Fibroblast of lung (primary cell): ENCODE data around the gene TEDC1. TPM values are rescaled to one million over a fixed set of nuclear protein-coding genes. Genes with fewer than 3 reads are reported as not detected.

Experiments used
- DNase-seq, 2 donors: peaks; one replicate each; pipeline versions ENCODE4 v3.0.0 to v3.0.0-alpha.2; 2010; ENCODE audit warnings: low read depth in 2 of 2
- H2AFZ ChIP-seq: 2 replicates; pipeline ENCODE4 v1.5.1; 2012; ENCODE audit warnings: low read length, control low read depth, inconsistent platforms
- H3K27ac ChIP-seq: 2 replicates; pipeline ENCODE4 v1.5.1; 2011; ENCODE audit warnings: low read length, control low read depth; ENCODE audit not compliant: insufficient read depth
- H3K27me3 ChIP-seq: 2 replicates; pipeline ENCODE4 v1.5.1; 2011; ENCODE audit warnings: mild to moderate bottlenecking, low read length; ENCODE audit not compliant: control insufficient read depth, insufficient read depth
- H3K36me3 ChIP-seq: 2 replicates; pipeline ENCODE4 v1.5.1; 2011; ENCODE audit warnings: low read length; ENCODE audit not compliant: control insufficient read depth, insufficient read depth
- H3K4me1 ChIP-seq: 2 replicates; pipeline ENCODE4 v1.5.1; 2011; ENCODE audit warnings: low read length; ENCODE audit not compliant: control insufficient read depth, insufficient read depth; ENCODE audit errors: extremely low read depth
- H3K4me2 ChIP-seq: 2 replicates; pipeline ENCODE4 v1.5.1; 2011; ENCODE audit warnings: low read length, control low read depth; ENCODE audit not compliant: insufficient read depth; ENCODE audit errors: extremely low read depth
- H3K4me3 ChIP-seq, 4 experiments: fragments of 200-600 bp in 1 of 4; sonication (generic) in 1 of 4; replicated peaks in 1 of 4; 2 replicates each; pipeline ENCODE4 v1.5.1; 2011 to 2016; ENCODE audit warnings: low read length in 4 of 4, low read depth in 3 of 4, mild to moderate bottlenecking in 3 of 4, control low read depth in 2 of 4, inconsistent platforms in 1 of 4, mixed read lengths in 1 of 4; ENCODE audit not compliant: insufficient read depth in 1 of 4; ENCODE audit errors: control extremely low read depth in 1 of 4
- H3K79me2 ChIP-seq: 2 replicates; pipeline ENCODE4 v1.5.1; 2012; ENCODE audit warnings: mild to moderate bottlenecking, low read length, inconsistent platforms; ENCODE audit not compliant: control insufficient read depth, insufficient read depth
- H3K9ac ChIP-seq: 2 replicates; pipeline ENCODE4 v1.5.1; 2011; ENCODE audit warnings: mild to moderate bottlenecking, low read length, control low read depth; ENCODE audit not compliant: insufficient read depth
- H3K9me3 ChIP-seq: 2 replicates; pipeline ENCODE4 v1.5.1; 2012; ENCODE audit warnings: low read depth, low read length; ENCODE audit not compliant: control insufficient read depth, insufficient read depth
- H4K20me1 ChIP-seq: 2 replicates; pipeline ENCODE4 v1.5.1; 2011; ENCODE audit warnings: low read length; ENCODE audit not compliant: control insufficient read depth, insufficient read depth; ENCODE audit errors: extremely low read depth
- EZH2 ChIP-seq: IDR thresholded peaks from 2 replicates; pipeline ENCODE4 v1.5.1; 2012; ENCODE audit warnings: low read length, control low read depth, mild to moderate bottlenecking; ENCODE audit errors: missing control alignments
- polyA plus RNA-seq, 2 donors: library from polyadenylated mRNA; depleted of rRNA in 1 of 2; stranded (reverse) in 1 of 2; unstranded in 1 of 2; fragments of >200 nt; gene quantifications; 2 replicates each; pipeline ENCODE4 v1.2.1, GENCODE V29; 2011 to 2012; ENCODE audit warnings: missing spikeins in 1 of 2
- total RNA-seq: library from RNA; depleted of rRNA; stranded (reverse); fragments of >200 nt; gene quantifications from 2 replicates; pipeline ENCODE4 v1.2.1, GENCODE V29; 2014
- TF ChIP-seq, protein P1 (sequence below), 2 donors: IDR thresholded peaks in 1 of 2; conservative IDR thresholded peaks in 1 of 2; 1 replicate in 1 of 2; 2 replicates in 1 of 2; pipeline ENCODE4 v1.5.1; 2011 to 2012; ENCODE audit warnings: low read length in 2 of 2, control low read depth in 1 of 2, inconsistent platforms in 1 of 2, low read depth in 1 of 2, mild to moderate bottlenecking in 1 of 2

TEDC1 gene
- total and polyA plus RNA-seq, 2 donors (not counting 1 experiment from before 2014, with no cell fraction given), result 0.69 to 2.5 TPM

DNA sequence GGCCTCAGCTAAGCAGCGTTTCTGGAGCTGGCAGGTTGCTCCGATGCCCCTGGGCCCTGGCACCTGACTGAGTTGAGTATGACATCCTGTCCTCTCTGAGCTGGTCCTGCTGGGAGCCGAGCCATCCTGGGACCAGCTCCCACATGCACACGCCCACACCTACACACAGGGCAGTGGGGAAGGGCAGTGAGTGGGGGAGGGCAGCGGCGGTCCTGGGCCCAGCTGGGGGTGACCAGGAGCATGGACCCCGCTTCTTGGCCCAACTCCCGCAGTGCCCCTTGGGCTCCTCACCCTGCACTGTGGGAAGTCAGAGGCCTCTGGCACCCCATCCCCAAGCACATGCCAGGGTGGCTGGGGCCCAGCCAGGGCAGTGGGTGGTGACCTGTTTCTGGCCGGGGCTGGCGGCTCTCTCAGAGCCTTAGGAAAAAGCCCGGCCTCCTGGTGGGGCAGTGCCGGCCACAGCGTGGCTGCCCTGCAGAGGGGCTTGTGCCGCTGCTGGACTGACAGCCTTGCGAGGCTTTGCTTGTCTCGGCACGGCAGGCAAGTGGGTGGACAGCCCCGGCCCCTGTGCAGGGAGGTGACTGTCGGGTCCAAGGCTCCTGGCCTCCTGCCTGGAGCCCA lies 22.3 kb upstream of the TEDC1 start:
- H4K20me1 ChIP-seq, result no peaks in the 10 kb centered on the region
- H3K9me3 ChIP-seq, result no peaks in the 10 kb centered on the region
- no peak overlapping the region for H3K27ac ChIP-seq
- TF ChIP-seq, protein P1, sequence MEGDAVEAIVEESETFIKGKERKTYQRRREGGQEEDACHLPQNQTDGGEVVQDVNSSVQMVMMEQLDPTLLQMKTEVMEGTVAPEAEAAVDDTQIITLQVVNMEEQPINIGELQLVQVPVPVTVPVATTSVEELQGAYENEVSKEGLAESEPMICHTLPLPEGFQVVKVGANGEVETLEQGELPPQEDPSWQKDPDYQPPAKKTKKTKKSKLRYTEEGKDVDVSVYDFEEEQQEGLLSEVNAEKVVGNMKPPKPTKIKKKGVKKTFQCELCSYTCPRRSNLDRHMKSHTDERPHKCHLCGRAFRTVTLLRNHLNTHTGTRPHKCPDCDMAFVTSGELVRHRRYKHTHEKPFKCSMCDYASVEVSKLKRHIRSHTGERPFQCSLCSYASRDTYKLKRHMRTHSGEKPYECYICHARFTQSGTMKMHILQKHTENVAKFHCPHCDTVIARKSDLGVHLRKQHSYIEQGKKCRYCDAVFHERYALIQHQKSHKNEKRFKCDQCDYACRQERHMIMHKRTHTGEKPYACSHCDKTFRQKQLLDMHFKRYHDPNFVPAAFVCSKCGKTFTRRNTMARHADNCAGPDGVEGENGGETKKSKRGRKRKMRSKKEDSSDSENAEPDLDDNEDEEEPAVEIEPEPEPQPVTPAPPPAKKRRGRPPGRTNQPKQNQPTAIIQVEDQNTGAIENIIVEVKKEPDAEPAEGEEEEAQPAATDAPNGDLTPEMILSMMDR (conservative IDR thresholded peaks at IDR 0.05 in 1 of 2, IDR thresholded peaks at IDR 0.05 in 1 of 2; ENCODE audit: low read depth in 1 of 2, low read length in 2 of 2), result no peak
- TF ChIP-seq EZH2, result no peak
- no peak overlapping the region for H3K9ac ChIP-seq
- no peaks in the 10 kb centered on the region for H3K79me2 ChIP-seq
- no peak for DNase-seq
- H3K4me3 ChIP-seq, result no peak overlapping the region
- no peak overlapping the region for H3K4me2 ChIP-seq
- H3K36me3 ChIP-seq, result peaks cover 24% of the 10 kb centered on the region
- peaks cover 18% of the 10 kb centered on the region for H3K4me1 ChIP-seq
- H2AFZ ChIP-seq, result no peak overlapping the region
- H3K27me3 ChIP-seq, result no peaks in the 10 kb centered on the region

DNA sequence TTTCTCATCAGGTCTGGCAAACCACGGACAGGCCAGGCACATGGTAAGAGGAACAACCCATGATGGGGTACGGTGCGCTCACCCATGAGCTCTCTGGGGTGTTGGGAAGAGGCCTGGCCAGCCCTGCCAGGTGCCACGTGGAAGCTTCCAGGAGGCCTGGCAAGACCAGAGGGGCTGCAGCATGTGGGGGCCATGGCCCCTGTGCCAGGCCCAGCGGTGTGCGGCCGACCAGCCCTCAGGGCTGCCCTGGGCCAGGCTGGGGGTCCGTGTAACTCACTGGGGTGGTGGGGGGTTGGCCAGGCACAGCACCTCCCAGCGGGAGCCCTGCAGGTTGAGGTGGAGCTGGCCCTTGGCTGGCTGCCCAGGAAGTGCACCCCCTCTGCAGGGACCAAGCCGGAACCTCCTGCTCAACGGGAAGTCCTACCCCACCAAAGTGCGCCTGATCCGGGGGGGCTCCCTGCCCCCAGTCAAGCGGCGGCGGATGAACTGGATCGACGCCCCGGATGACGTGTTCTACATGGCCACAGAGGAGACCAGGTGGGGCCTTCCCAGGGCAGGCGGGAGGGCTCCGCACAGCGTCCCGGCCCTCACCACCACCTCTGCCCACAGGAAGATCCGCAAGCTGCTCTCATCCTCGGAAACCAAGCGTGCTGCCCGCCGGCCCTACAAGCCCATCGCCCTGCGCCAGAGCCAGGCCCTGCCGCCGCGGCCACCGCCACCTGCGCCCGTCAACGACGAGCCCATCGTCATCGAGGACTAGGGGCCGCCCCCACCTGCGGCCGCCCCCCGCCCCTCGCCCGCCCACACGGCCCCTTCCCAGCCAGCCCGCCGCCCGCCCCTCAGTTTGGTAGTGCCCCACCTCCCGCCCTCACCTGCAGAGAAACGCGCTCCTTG lies 21.3 kb upstream of the TEDC1 start:
- Histone ChIP-seq H3K36me3 (peaks cover 20% of the 10 kb centered on the region), H4K20me1 (no peaks in the 10 kb centered on the region), H2AFZ (no peak overlapping the region), H3K9ac (no peak overlapping the region), H3K4me3 (no peak overlapping the region), H3K9me3 (no peaks in the 10 kb centered on the region), H3K27me3 (no peaks in the 10 kb centered on the region), H3K4me1 (peaks cover 21% of the 10 kb centered on the region), H3K27ac (no peak overlapping the region), H3K4me2 (no peak overlapping the region), H3K79me2 (no peaks in the 10 kb centered on the region)
- DNase-seq, result no peak
- TF ChIP-seq, protein P1 (conservative IDR thresholded peaks at IDR 0.05 in 1 of 2, IDR thresholded peaks at IDR 0.05 in 1 of 2; ENCODE audit: low read depth in 1 of 2, low read length in 2 of 2), result no peak
- TF ChIP-seq EZH2, result no peak
